Dendritic cell treated with granulocyte-macrophage colony-stimulating factor and Interleukin-4, amounts not matched to agents 40 ng/mL and 50 ng/mL, for 4 days (primary cell): Measurements from ENCODE around the gene CEP120.
A peak's percentile ranks its signal among the peaks of the same experiment; 100 is the strongest.
"Not testable (repeated sequence)": the region's sequence is repeated elsewhere in the genome, so short reads cannot be mapped to it uniquely, and the experiment has no call there.

ENCODE experiments used
- H3K27ac Mint-ChIP-seq: one replicate; pipeline ENCODE4 v1.8.0; 2022; ENCODE audit warnings: mild to moderate bottlenecking, mixed read lengths
- H3K27me3 Mint-ChIP-seq: one replicate; pipeline ENCODE4 v1.8.0; 2022; ENCODE audit warnings: mild to moderate bottlenecking, mixed read lengths
- H3K36me3 Mint-ChIP-seq: one replicate; pipeline ENCODE4 v1.8.0; 2022; ENCODE audit warnings: low read depth, mixed read lengths
- H3K4me1 Mint-ChIP-seq: one replicate; pipeline ENCODE4 v1.8.0; 2022; ENCODE audit warnings: low read depth, mixed read lengths
- H3K4me3 Mint-ChIP-seq: one replicate; pipeline ENCODE4 v1.8.0; 2022; ENCODE audit warnings: mild to moderate bottlenecking, moderate library complexity, mixed read lengths
- H3K9me3 Mint-ChIP-seq: one replicate; pipeline ENCODE4 v1.8.0; 2022; ENCODE audit warnings: mixed read lengths
- intact Hi-C: fragments of 100-400 bp; cut with micrococcal nuclease; formaldehyde crosslinking; loops from one replicate; pipeline ENCODE4 v1.15.0; 2022

CEP120 gene

DNA sequence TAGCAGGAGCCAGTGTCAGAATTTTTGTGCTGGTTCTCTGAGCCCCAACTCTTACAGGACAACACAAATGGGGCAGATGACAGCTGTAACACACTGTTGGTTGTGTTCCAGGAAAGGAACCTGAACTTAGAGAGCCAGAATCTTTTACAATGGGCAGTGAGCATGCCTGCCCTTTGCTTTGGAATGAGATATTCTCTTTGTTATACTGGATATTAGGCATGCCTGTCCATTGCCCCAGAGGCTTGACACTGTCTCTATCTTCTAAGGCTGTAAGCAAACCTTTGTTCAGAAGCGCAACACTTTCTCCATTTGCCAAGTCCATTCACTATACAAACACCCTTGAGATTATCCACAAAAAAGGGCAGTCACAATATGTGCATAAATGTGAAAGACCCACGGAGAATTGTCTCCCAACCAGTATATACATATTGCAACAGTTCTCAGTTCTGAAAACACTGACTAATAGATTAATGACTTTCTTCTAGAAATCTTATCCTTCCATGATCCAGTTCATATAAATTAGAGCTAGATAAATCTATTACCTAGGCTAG, 26.3 kb upstream of the CEP120 start:
- Mint-ChIP-seq H3K4me3 (no peak overlapping the region), H3K36me3 (no peaks in the 10 kb centered on the region), H3K9me3 (no peaks in the 10 kb centered on the region), H3K4me1 (peaks cover 14% of the 10 kb centered on the region), H3K27me3 (no peaks in the 10 kb centered on the region), H3K27ac (no peak overlapping the region)
- intact Hi-C loops, result no loop called here

- H3K27ac Mint-ChIP-seq, result no peak overlapping the region
- H3K27me3 Mint-ChIP-seq, result no peaks in the 10 kb centered on the region
- H3K9me3 Mint-ChIP-seq, result no peaks in the 10 kb centered on the region
- no peak overlapping the region for H3K4me3 Mint-ChIP-seq
- intact Hi-C loops, result no loop called here
- H3K36me3 Mint-ChIP-seq, result no peaks in the 10 kb centered on the region
- H3K4me1 Mint-ChIP-seq, result peaks cover 14% of the 10 kb centered on the region
Observed at GRCh38 chr5:123448743-123449142, 25.5 kb upstream of the CEP120 start.

- no peak overlapping the region for H3K27ac Mint-ChIP-seq
- no peaks in the 10 kb centered on the region for H3K36me3 Mint-ChIP-seq
- H3K4me1 Mint-ChIP-seq, result peaks cover 14% of the 10 kb centered on the region
- H3K4me3 Mint-ChIP-seq, result no peak overlapping the region
- no peaks in the 10 kb centered on the region for H3K27me3 Mint-ChIP-seq
- H3K9me3 Mint-ChIP-seq, result no peaks in the 10 kb centered on the region
- intact Hi-C loops, result no loop called here
Observed at GRCh38 chr5:123448017-123448617, 24.9 kb upstream of the CEP120 start.

GRCh38 chr5:123444016-123444415, 20.8 kb upstream of the CEP120 start:
- Mint-ChIP-seq H3K36me3 (no peaks in the 10 kb centered on the region), H3K27me3 (no peaks in the 10 kb centered on the region), H3K4me3 (no peak overlapping the region), H3K4me1 (peaks cover 2% of the 10 kb centered on the region), H3K9me3 (no peaks in the 10 kb centered on the region), H3K27ac (no peak overlapping the region)
- intact Hi-C loops, result no loop called here

GRCh38 chr5:123441408-123441807, 18.2 kb upstream of the CEP120 start:
- Mint-ChIP-seq H3K4me1 (peaks cover 6% of the 10 kb centered on the region), H3K4me3 (no peak overlapping the region), H3K36me3 (no peaks in the 10 kb centered on the region), H3K27ac (no peak overlapping the region), H3K9me3 (no peaks in the 10 kb centered on the region), H3K27me3 (no peaks in the 10 kb centered on the region)
- intact Hi-C loops, result no loop called here

DNA sequence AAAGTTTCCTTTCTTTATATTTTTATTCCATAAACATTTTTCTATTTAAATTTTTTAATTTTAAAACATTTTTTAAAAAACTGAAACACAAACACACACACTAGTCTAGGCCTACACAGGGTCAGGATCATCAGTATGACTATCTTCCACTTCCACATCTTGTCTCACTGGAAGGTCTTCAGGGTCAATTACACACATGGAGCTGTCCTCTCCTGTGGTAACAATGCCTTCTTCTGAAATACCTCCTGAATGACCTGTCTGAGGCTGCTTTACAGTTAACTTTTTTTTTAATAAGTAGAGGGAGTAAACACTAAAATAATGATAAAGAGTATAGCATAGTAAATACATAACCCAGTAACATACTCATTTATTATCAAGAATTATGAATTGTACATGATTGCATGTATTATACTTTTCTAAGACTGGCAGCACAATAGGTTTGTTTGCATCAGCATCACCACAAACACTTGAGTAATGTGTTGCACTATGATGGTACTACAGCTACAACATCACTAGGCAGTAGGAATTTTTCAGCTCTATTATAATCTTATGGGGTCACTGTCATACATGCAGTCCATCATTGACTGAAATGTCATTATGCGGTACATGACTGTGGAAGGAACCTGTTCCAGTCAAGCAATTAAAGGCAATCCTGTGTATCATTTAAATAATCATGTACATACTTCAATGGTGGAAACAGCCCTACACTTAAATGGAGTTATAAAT, 17.4 kb upstream of the CEP120 start:
- no peak overlapping the region for H3K4me3 Mint-ChIP-seq
- no peak overlapping the region for H3K27ac Mint-ChIP-seq
- no peaks in the 10 kb centered on the region for H3K27me3 Mint-ChIP-seq
- intact Hi-C loops, result no loop called here
- H3K4me1 Mint-ChIP-seq, result peaks cover 6% of the 10 kb centered on the region
- H3K36me3 Mint-ChIP-seq, result no peaks in the 10 kb centered on the region
- H3K9me3 Mint-ChIP-seq, result no peaks in the 10 kb centered on the region

- Mint-ChIP-seq H3K4me1 (peaks cover 6% of the 10 kb centered on the region), H3K36me3 (no peaks in the 10 kb centered on the region), H3K4me3 (no peak overlapping the region), H3K27ac (no peak overlapping the region), H3K9me3 (no peaks in the 10 kb centered on the region), H3K27me3 (no peaks in the 10 kb centered on the region)
- intact Hi-C loops, result no loop called here
Observed at GRCh38 chr5:123439709-123440108, 16.5 kb upstream of the CEP120 start.

GRCh38 chr5:123438902-123439301, 15.7 kb upstream of the CEP120 start:
- Mint-ChIP-seq H3K4me1 (peaks cover 6% of the 10 kb centered on the region), H3K9me3 (no peaks in the 10 kb centered on the region), H3K36me3 (no peaks in the 10 kb centered on the region), H3K27me3 (no peaks in the 10 kb centered on the region), H3K4me3 (no peak overlapping the region), H3K27ac (peak overlapping the region; percentile 48)
- intact Hi-C loops, result no loop called here

DNA sequence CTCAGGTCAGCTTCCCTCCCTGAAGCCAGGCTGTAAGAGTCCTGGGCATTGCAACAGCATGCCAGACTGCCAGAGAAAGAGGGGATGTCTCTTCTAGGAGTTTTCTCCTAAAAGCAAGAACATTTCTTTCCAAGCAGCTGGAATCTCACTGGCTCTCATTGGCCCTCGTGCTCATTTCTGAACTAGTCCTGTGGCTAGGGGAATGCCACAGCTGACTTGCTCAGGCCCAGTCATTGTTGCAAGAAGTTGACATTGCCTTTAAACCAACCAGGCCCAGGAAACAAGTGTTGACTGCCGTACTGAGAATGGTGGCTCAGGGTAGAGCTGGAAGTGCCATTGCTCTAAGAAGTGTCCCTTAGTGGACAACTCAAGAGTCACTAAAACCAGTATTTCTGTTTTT, 15.0 kb upstream of the CEP120 start:
- Mint-ChIP-seq H3K9me3 (no peaks in the 10 kb centered on the region), H3K27ac (no peak overlapping the region), H3K4me1 (peaks cover 12% of the 10 kb centered on the region), H3K36me3 (no peaks in the 10 kb centered on the region), H3K27me3 (no peaks in the 10 kb centered on the region), H3K4me3 (no peak overlapping the region)
- intact Hi-C loops, result no loop called here

DNA sequence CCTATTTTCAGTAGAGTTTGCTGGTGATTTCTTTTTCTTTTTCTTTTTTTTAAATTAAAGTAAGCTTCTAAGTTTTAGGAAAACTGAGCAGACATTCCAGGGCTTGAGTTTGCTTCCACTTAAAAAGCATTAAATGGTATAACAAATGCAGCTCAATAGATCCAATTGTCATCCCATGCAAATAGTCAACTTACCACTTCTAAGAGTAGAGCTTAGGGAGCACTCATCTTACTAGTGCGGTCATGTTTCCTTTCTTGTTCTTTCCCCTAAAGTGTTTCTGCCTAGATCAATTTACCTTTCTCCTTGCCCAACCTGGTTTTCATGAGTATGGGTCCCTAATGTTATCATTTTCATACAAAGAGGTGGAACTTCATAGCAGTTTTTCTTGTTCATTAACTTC, 13.0 kb upstream of the CEP120 start:
- no peak overlapping the region for H3K27ac Mint-ChIP-seq
- H3K4me3 Mint-ChIP-seq, result no peak overlapping the region
- H3K36me3 Mint-ChIP-seq, result no peaks in the 10 kb centered on the region
- H3K27me3 Mint-ChIP-seq, result no peaks in the 10 kb centered on the region
- H3K9me3 Mint-ChIP-seq, result no peaks in the 10 kb centered on the region
- peaks cover 15% of the 10 kb centered on the region for H3K4me1 Mint-ChIP-seq
- intact Hi-C loops, result no loop called here

DNA sequence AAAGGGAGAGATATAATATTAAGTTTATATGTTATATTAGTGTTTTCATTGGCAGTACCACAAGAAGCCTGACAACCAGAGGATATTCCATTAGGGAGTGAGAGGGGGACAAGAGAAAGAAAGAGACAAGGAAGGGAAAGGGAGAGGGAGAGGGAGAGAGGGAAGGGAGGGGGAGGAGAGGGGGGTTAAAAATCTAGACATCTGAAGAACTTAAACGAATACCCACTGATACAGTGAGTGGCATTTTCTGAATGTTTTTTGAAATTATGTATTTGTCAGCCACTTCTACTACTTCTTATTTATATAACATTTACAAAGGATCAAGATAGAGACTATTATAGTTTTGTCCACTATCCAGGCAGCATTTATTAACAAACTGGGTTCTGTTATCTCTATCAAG, 11.6 kb upstream of the CEP120 start:
- Mint-ChIP-seq H3K27me3 (no peaks in the 10 kb centered on the region), H3K4me3 (no peak overlapping the region), H3K27ac (no peak overlapping the region), H3K9me3 (no peaks in the 10 kb centered on the region), H3K36me3 (no peaks in the 10 kb centered on the region), H3K4me1 (peaks cover 15% of the 10 kb centered on the region)
- intact Hi-C loops, result no loop called here

- Mint-ChIP-seq H3K27ac (no peak overlapping the region), H3K4me1 (peaks cover 18% of the 10 kb centered on the region), H3K36me3 (no peaks in the 10 kb centered on the region), H3K27me3 (no peaks in the 10 kb centered on the region), H3K4me3 (no peak overlapping the region), H3K9me3 (no peaks in the 10 kb centered on the region)
- intact Hi-C loops, result no loop called here
Observed at GRCh38 chr5:123433596-123433995, 10.4 kb upstream of the CEP120 start.

- H3K4me1 Mint-ChIP-seq, result peaks cover 23% of the 10 kb centered on the region
- H3K27me3 Mint-ChIP-seq, intact Hi-C loops, H3K36me3 Mint-ChIP-seq, H3K9me3 Mint-ChIP-seq, H3K27ac Mint-ChIP-seq, H3K4me3 Mint-ChIP-seq: not testable (repeated sequence)
Observed at GRCh38 chr5:123430441-123430840, 7.2 kb upstream of the CEP120 start.

- H3K4me3 Mint-ChIP-seq, result no peak overlapping the region
- no peak overlapping the region for H3K27ac Mint-ChIP-seq
- peaks cover 26% of the 10 kb centered on the region for H3K4me1 Mint-ChIP-seq
- intact Hi-C loops, result no loop called here
- no peaks in the 10 kb centered on the region for H3K9me3 Mint-ChIP-seq
- H3K36me3 Mint-ChIP-seq, result no peaks in the 10 kb centered on the region
- H3K27me3 Mint-ChIP-seq, result no peaks in the 10 kb centered on the region
Observed at GRCh38 chr5:123429993-123430392, 6.8 kb upstream of the CEP120 start.
